ENCODE results near the gene ZBTB8B.

DNA sequence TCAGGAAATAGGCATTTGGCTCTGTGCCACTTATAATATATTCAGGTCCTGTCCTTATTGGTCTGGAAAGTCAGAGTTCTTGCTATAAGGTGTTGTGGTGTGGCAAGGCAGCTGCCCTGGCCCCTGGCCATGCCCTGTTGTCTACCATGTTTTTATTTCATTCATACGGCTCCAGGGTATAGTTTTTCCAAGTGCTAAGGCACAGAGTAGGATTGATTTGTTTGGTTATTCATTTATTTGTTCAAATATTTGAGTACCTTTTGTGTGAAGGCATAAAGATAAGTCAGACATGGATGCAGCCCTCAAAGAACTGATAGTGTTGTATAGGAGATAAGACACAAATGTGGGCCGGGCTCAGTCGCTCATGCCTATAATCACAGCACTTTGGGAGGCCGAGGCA is 10.1 kb downstream of the ZBTB8B start:
- TF ChIP-seq, protein P1, sequence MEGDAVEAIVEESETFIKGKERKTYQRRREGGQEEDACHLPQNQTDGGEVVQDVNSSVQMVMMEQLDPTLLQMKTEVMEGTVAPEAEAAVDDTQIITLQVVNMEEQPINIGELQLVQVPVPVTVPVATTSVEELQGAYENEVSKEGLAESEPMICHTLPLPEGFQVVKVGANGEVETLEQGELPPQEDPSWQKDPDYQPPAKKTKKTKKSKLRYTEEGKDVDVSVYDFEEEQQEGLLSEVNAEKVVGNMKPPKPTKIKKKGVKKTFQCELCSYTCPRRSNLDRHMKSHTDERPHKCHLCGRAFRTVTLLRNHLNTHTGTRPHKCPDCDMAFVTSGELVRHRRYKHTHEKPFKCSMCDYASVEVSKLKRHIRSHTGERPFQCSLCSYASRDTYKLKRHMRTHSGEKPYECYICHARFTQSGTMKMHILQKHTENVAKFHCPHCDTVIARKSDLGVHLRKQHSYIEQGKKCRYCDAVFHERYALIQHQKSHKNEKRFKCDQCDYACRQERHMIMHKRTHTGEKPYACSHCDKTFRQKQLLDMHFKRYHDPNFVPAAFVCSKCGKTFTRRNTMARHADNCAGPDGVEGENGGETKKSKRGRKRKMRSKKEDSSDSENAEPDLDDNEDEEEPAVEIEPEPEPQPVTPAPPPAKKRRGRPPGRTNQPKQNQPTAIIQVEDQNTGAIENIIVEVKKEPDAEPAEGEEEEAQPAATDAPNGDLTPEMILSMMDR (IDR thresholded peaks at IDR 0.05): no peak
- TF ChIP-seq POLR2A (IDR thresholded peaks at IDR 0.05): no peak

Measured in uterus (tissue), 2 donors.